H1 (cell line): ENCODE data around the gene RRBP1. TPM values are rescaled to one million over a fixed set of nuclear protein-coding genes. Genes with fewer than 3 reads are reported as not detected.
A peak's percentile ranks its signal among the peaks of the same experiment; 100 is the strongest.

Experiments
- BACH1 ChIP-seq: IDR thresholded peaks from 2 replicates; pipeline ENCODE4 v1.6.1; 2012; ENCODE audit warnings: low read length, improper control_type of control experiment
- CEBPB ChIP-seq: IDR thresholded peaks from 2 replicates; pipeline ENCODE4 v1.6.1; 2012; ENCODE audit warnings: low read depth, low read length
- FOSL1 ChIP-seq: IDR thresholded peaks from 2 replicates; pipeline ENCODE4 v1.6.1; 2011; ENCODE audit warnings: mild to moderate bottlenecking, low read depth, low read length, moderate library complexity; ENCODE audit not compliant: insufficient read depth
- GABPA ChIP-seq: IDR thresholded peaks from 2 replicates; pipeline ENCODE4 v1.6.1; 2011; ENCODE audit warnings: mild to moderate bottlenecking, low read length, moderate library complexity, borderline replicate concordance; ENCODE audit not compliant: insufficient read depth
- RFX5 ChIP-seq: IDR thresholded peaks from 2 replicates; pipeline ENCODE4 v1.6.1; 2011; ENCODE audit warnings: low read depth, low read length, improper control_type of control experiment, borderline replicate concordance
- SAP30 ChIP-seq: fragments of 300-600 bp; sonication (generic); IDR thresholded peaks from 2 replicates; pipeline ENCODE4 v1.7.1; 2012; ENCODE audit warnings: low read length, moderate library complexity, mild to moderate bottlenecking, inconsistent platforms; ENCODE audit not compliant: insufficient read depth, insufficient replicate concordance
- polyA plus RNA-seq, 7 experiments: library from polyadenylated mRNA; depleted of rRNA in 3 of 7; stranded (reverse) in 5 of 7; unstranded in 2 of 7; fragments of >200 nt in 5 of 7; fragments of 200-250 nt in 2 of 7; gene quantifications; 1 replicate in 5 of 7; 2 replicates in 1 of 7; 4 replicates in 1 of 7; pipeline versions ENCODE4 v1.2.1 to v1.2.3, GENCODE V29; 2011 to 2013; ENCODE audit warnings: missing spikeins in 2 of 7, mixed read lengths in 2 of 7
- total RNA-seq: library from RNA; stranded (reverse); fragmentation: NEBNext Ultra II Directional; extraction: Animal tissue kit (Norgen Biotek cat#: 25700); gene quantifications from 2 replicates; pipeline ENCODE4 v1.2.1, GENCODE V29; 2021
- TF ChIP-seq, protein P1 (sequence below): fragments of 300-600 bp; sonication (generic); IDR thresholded peaks from 2 replicates; pipeline ENCODE4 v1.7.1; 2012; ENCODE audit warnings: low read length, moderate library complexity, mild to moderate bottlenecking, inconsistent platforms; ENCODE audit not compliant: insufficient replicate concordance
- TF ChIP-seq, protein P2 (sequence below): IDR thresholded peaks from 2 replicates; pipeline ENCODE4 v1.6.1; 2012; ENCODE audit warnings: low read length, inconsistent platforms

Gene RRBP1
- total and polyA plus RNA-seq, 2 of the 8 experiments (the other 6 are each of a cell fraction or from before 2014, with no cell fraction given) = 15.9 to 157 TPM

DNA sequence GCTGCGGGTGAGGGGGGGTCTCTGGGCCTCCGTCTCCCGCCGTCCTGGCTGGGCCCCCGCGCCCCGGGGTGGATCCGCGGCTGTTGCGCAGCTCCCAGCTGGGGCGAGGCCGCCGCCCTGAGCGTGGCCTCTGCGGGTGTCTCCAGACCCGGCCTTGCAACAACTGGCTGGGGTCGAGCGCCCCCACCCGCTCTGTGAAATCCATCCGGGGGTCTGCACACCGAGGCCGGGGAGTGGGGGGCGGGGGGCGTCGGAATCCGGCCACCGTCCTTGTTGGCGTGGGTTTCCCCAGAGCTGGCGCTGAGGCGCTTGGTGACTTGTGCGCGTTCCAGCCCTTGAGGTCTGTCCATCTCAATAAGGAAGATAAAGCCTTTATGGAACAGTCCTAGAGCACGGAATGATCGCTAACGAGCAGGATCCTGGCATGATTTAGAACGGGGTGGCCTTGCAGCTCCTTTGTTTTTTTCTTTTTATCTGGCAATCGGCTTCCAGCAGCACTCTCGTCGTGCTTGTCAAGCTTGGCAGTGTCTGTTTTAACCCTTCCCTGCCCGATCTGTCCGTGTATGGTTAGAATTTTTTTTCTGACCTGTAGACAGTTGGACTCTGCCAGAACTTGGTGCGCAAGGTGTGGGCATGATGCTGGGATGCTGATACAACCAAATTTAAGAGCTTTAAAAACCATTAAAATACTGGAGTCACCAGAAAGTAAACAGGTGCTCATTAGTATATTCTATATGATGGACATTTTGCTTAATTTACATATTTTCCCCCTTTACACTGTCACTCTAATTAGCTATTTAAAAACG lies 111.5 kb downstream of the RRBP1 start (continued):
- TF ChIP-seq, protein P1, sequence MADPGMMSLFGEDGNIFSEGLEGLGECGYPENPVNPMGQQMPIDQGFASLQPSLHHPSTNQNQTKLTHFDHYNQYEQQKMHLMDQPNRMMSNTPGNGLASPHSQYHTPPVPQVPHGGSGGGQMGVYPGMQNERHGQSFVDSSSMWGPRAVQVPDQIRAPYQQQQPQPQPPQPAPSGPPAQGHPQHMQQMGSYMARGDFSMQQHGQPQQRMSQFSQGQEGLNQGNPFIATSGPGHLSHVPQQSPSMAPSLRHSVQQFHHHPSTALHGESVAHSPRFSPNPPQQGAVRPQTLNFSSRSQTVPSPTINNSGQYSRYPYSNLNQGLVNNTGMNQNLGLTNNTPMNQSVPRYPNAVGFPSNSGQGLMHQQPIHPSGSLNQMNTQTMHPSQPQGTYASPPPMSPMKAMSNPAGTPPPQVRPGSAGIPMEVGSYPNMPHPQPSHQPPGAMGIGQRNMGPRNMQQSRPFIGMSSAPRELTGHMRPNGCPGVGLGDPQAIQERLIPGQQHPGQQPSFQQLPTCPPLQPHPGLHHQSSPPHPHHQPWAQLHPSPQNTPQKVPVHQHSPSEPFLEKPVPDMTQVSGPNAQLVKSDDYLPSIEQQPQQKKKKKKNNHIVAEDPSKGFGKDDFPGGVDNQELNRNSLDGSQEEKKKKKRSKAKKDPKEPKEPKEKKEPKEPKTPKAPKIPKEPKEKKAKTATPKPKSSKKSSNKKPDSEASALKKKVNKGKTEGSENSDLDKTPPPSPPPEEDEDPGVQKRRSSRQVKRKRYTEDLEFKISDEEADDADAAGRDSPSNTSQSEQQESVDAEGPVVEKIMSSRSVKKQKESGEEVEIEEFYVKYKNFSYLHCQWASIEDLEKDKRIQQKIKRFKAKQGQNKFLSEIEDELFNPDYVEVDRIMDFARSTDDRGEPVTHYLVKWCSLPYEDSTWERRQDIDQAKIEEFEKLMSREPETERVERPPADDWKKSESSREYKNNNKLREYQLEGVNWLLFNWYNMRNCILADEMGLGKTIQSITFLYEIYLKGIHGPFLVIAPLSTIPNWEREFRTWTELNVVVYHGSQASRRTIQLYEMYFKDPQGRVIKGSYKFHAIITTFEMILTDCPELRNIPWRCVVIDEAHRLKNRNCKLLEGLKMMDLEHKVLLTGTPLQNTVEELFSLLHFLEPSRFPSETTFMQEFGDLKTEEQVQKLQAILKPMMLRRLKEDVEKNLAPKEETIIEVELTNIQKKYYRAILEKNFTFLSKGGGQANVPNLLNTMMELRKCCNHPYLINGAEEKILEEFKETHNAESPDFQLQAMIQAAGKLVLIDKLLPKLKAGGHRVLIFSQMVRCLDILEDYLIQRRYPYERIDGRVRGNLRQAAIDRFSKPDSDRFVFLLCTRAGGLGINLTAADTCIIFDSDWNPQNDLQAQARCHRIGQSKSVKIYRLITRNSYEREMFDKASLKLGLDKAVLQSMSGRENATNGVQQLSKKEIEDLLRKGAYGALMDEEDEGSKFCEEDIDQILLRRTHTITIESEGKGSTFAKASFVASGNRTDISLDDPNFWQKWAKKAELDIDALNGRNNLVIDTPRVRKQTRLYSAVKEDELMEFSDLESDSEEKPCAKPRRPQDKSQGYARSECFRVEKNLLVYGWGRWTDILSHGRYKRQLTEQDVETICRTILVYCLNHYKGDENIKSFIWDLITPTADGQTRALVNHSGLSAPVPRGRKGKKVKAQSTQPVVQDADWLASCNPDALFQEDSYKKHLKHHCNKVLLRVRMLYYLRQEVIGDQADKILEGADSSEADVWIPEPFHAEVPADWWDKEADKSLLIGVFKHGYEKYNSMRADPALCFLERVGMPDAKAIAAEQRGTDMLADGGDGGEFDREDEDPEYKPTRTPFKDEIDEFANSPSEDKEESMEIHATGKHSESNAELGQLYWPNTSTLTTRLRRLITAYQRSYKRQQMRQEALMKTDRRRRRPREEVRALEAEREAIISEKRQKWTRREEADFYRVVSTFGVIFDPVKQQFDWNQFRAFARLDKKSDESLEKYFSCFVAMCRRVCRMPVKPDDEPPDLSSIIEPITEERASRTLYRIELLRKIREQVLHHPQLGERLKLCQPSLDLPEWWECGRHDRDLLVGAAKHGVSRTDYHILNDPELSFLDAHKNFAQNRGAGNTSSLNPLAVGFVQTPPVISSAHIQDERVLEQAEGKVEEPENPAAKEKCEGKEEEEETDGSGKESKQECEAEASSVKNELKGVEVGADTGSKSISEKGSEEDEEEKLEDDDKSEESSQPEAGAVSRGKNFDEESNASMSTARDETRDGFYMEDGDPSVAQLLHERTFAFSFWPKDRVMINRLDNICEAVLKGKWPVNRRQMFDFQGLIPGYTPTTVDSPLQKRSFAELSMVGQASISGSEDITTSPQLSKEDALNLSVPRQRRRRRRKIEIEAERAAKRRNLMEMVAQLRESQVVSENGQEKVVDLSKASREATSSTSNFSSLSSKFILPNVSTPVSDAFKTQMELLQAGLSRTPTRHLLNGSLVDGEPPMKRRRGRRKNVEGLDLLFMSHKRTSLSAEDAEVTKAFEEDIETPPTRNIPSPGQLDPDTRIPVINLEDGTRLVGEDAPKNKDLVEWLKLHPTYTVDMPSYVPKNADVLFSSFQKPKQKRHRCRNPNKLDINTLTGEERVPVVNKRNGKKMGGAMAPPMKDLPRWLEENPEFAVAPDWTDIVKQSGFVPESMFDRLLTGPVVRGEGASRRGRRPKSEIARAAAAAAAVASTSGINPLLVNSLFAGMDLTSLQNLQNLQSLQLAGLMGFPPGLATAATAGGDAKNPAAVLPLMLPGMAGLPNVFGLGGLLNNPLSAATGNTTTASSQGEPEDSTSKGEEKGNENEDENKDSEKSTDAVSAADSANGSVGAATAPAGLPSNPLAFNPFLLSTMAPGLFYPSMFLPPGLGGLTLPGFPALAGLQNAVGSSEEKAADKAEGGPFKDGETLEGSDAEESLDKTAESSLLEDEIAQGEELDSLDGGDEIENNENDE = no peak
- TF ChIP-seq, protein P2, sequence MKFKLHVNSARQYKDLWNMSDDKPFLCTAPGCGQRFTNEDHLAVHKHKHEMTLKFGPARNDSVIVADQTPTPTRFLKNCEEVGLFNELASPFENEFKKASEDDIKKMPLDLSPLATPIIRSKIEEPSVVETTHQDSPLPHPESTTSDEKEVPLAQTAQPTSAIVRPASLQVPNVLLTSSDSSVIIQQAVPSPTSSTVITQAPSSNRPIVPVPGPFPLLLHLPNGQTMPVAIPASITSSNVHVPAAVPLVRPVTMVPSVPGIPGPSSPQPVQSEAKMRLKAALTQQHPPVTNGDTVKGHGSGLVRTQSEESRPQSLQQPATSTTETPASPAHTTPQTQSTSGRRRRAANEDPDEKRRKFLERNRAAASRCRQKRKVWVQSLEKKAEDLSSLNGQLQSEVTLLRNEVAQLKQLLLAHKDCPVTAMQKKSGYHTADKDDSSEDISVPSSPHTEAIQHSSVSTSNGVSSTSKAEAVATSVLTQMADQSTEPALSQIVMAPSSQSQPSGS = no peak
- TF ChIP-seq BACH1 = no peak
- no peak for TF ChIP-seq FOSL1
- no peak for TF ChIP-seq GABPA
- TF ChIP-seq CEBPB = no peak
- TF ChIP-seq SAP30 = peak; percentile 86
- TF ChIP-seq RFX5 = no peak
